Stimulated activated CD8-positive, alpha-beta memory T cell treated with anti-CD3 and anti-CD28 coated beads, Interleukin-12 subunit alpha, Interleukin-12 subunit beta, amount 100 ng/mL, for 24 hours (primary cell): ENCODE data around the gene AMOTL1.
"Not testable (repeated sequence)": the region's sequence is repeated elsewhere in the genome, so short reads cannot be mapped to it uniquely, and the experiment has no call there.

Source experiments
- DNase-seq: peaks from one replicate; pipeline ENCODE4 v3.0.0-alpha.2; 2020; ENCODE audit errors: extremely low read depth

AMOTL1 gene

DNA sequence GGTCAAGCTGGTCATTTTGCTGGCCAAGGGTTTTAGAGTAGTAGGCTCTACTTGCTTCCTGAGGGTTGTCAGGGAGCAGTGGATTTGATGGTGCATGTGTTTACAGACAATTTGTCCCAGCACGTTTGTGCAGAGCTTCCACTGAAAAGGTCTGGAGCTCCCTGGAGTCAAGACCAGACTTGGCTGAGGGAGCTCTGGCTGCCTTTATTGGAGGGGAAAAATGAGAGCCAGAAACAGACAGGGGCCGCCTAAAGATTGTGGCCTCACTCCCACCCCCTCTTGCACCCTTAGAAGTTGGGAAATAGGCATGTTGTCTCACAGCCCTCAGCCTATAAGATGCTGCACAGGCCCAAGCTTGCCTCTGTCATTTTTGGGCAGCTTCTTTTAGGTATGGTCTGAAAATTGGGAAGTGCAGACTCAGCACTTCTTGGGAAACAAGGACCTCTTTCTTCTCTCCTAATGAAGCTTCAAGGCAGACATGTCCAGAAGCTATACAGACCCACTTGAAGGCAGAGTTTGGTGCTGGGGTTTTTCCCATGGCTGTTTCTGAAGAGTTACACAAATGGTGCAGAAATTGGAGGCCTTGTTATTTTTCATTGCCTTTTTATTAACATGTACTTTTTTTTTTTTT lies 55.1 kb downstream of the AMOTL1 start:
- DNase-seq = no peak

DNA sequence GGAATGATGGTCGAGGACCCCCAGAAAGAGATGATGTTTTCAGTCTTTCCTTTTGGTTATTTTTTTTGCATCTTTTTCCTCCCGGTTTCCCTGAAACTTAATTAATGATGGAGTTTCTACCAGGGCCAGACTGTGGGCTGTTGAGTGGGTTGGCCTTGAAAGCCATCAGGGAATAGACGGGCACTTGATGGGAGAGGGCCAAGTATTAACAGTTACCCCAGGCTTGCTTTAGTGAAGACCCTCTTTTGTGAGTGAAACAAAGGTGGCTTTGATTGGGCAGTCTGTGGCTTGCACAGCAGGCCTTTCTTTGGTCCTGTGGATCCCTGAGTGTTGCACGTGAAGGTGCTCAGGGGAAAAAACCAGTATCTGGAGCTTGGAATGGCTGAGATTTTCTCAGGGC lies 56.9 kb downstream of the AMOTL1 start:
- no peak for DNase-seq

DNA sequence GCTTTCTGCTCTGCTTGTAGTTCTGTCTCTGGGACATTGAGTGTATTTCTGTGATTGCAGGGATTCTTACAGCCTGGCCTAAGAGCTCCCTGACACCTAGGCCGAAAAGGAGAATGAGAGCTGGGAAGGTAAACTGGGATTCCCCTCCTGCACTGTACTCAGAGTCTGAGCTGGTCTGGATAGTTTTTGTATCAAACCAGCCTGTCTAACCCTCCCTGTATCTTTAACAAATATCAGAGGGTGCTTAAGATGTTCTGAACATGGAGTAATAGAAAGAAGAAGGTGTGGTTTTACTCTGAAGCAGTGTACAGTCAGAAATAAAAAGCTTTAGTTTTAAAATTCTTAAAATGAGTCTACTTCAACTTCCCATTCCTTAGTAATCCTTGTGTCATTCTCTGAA lies 57.3 kb downstream of the AMOTL1 start:
- DNase-seq = no peak

DNA sequence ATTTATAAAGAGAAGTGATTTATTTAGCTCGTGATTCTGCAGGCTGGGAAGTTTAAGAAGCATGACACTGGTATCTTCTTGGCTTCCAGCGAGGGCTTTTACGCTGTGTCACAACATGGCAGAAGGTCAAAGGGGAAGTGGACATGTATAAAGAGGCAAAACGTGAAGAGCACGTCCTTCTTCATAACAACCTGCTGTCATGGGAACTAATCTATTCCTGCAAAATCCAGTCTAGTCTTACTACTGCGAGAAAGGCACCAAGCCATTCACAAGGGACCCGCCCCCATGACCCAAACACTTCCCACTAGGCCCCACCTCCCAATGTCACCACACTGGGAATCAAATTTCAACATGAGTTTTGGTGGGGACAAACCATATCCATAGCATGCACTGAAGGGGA lies 58.3 kb downstream of the AMOTL1 start:
- DNase-seq = no peak

DNA sequence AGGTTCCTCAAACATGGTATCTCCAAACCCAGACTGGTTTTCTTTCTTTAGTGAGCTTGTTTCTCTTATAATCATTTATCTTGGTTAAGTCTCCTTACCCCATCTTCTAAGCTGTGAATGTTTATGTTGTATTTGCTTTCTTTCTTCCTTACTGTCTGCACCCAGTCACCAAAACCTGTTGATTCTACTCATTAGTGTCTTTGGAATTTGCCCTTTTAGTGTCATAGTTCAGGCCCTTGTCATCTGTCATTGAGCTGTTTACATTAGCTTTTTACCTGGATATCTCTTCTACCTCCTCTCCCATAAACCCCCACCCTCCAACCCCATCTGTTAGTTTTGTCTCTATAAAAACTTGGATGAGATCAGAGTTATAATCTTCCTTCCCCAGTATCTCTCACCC lies 59.9 kb downstream of the AMOTL1 start:
- DNase-seq = no peak

DNA sequence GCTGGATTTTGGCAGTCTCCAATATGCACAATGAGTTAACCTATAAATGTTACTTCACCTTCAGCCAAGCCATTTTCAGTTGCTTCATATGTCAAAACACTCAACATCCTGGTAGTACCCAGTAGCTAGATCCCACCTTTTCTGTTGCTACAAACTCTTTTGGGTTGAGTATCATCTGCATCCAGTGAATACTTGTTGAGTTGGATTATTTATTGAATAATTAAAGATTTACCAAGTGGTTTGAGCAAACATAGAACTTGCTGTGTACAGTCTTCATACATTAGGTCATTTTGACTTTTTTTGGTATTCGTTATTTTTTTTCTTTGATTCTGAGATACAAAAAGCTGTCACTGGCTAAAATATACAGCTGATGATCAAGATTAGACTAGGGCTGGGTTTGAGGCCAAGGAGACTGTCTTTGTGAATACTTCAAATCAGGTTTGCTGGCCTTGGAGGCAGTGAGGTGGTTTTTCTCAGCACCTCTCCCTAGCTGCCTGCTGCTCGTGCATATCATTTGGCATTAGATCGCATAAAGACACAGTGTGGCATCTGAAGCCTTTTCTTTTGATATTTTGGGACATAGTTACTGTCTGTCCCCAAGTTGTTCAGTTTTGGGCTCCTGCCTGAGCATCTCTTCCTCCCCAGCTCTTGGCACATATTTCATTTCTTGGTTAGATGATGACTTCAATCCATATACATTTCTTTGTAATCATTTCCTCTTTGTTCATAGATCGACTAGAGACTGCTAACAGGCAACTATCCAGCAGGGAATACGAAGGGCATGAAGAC lies 62.8 kb downstream of the AMOTL1 start:
- DNase-seq = no peak

DNA sequence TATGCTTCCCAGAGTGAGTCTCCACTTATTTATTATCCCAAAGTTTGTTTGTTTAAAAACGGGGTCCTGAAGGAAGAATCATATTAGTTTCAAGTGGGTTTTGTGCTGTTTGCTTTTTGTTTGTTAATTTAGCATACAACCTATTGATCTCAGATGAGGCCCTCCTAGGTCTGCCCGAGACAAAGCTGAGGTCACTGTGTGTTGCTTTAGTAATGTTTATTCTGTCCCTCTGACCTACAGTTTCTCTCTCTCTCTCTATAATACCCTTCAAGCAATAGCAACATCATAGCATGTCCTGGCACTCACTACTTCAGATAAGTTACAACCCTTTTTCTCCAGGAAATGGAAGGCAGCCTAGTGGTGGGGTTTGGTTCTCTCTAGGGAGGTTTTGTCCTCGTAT lies 63.4 kb downstream of the AMOTL1 start:
- DNase-seq = no peak

DNA sequence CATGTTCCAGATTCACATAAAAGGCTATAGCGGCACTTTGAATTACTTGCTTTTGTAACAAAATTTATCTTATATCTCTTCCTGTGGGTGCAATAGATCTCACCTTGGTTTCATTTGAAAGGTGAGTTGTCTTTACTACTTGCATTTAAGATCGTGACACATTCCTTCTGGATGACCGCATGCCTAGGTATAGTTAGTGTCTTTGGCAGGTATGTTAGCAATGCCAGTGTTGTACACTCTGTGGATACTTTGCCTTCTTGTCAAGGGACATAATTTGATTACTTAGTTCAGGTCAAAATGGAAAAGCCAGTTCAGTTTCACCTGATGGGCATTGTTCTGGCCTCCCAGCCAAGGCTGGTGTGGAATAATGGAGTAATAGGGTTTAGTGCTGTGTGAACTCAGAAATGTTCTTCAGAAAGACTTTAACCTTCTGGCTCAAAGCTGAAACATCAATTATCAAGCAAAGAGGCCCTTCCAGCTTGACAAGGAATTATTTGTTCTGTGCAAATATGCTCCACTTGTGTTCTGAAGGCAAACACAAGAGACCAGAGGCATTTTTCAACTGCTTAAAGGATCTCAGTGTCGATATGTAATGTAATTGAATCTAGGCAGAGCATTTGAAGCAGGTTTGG lies 64.6 kb downstream of the AMOTL1 start:
- no peak for DNase-seq

DNA sequence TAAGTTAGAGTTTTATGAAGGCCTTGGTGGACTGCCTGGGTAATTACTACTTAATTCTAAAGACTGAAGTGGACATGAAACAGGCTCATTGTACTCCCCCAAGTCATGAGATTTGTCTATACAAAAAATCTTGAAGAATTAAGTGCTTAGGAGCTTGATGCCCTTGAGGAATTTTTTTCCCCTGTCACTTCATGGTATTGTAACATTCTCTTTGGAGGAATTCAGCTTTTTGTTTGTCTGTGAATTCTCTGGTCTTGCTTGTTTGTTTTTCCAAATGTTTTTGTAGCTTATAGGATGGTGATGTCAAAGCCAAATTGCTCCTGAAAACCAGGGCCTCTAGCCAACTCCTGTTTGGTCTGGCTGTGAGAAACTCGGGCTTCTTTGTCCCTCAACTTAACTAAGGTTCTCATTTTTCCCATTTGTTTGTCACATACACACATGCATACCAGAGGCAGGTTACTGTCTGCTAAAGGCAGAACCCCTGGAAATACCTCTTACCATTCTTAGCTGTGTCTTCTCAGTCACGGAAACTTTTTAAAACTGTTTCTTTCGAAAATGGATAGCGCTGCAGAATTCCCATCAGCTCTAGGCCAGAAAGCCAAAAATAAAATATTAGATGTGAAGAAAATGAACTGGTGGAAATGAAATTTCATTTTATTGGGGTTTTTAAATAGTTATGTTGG lies 66.9 kb downstream of the AMOTL1 start:
- DNase-seq = no peak

DNA sequence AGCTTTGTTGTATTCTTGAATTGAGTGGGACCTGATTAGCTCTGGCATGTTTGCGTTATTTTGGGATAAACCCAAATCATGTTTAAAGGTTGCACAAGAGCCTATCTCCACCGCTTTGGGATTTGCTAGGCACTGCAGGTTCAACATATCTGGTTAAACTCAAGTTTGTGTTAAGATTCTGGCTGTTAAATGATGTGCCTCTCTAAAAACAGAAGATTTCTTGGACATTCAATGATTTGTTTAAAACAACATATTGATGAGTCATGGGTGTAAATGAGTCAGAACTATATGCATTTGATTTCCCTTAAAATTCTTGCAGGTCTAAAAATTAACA lies 67.4 kb downstream of the AMOTL1 start:
- DNase-seq = no peak

DNA sequence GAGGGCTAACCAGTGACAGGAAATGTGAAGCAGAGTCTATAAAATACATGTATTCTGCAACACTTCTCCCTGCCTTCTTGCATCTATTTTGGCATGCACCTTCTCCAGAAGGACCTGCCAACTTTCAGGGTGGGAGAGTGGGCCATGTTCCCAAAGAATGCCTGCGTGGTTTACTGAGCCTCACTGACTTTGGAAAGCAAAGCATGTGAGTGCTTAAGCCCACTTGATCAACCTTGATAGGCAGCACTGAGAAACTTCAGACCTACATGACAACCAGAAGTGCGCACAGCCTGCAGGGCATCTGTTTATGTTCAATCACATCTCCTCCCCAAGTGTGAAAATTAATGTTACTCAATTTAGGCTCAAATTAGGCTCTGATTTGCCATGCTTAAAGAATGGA lies 69.2 kb downstream of the AMOTL1 start:
- DNase-seq = no peak

DNA sequence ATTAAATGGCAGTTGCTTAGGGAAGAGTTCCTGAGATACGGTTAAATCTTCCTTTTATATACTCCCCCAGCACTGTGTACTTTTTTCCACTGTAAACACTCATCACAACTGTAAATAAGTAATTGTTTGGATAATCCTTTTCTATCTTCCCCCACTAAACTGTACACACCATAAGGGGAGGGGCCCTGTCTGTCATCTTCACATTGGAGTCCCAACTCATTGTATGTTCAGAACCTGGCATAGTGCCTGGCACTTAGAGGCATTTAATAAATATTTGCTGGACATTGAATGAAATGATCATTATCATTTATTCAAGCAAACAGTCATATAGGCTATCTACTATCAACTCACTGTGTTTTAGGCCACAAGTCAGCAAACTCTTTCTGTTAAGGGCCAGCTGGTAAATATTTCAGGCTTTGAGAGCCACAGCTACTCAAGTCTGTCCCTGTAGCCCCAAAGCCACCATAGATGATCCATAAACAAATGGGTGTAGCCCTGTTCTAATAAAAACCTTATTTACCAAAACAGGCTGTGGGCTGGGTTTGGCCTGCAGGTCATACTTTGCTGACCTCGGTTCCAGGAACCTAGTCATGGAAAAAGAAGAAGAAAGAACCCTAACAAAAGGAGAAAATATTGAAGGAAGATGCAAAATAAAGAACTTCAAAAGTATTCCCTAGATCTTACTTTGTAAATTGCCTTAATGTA lies 70.0 kb downstream of the AMOTL1 start:
- no peak for DNase-seq

DNA sequence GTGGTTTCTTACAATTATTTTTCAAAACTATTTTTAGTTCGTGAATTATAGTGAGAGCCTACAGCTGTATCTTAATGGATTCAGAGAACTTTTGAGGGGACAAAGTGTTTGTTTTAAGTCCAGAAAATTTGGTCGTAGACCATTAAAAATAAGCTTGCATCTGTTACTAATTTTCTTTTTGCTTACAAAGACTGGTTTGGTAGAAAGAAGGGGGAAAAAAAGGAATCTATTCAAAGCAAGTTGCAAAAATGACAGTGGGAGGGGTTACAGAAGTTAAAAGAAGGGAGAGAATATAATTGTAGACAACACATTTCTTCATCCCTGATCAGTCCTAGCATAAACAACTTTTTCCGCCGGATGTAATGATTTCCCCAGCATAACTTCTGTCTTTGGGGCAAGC lies 72.1 kb downstream of the AMOTL1 start:
- DNase-seq = no peak

DNA sequence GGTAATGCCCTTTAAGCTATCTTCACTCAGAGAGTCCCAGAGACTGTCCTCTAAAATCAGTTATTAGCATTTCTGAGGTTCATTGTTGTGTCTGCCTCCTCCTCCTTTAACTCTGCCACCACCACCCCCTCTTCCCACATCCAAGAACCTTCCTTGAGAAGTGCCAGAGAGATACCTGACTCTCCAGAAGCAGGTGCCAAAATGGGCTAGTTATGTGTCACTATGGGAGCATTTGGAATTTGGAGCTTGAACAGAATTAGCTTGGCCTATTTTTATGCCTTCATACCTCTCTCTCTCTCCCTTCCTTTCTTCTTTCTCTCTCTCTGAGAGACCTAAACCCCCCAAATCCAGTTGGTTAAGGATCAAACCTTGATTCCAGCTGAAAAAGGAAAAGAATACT lies 75.9 kb downstream of the AMOTL1 start:
- DNase-seq = no peak

DNA sequence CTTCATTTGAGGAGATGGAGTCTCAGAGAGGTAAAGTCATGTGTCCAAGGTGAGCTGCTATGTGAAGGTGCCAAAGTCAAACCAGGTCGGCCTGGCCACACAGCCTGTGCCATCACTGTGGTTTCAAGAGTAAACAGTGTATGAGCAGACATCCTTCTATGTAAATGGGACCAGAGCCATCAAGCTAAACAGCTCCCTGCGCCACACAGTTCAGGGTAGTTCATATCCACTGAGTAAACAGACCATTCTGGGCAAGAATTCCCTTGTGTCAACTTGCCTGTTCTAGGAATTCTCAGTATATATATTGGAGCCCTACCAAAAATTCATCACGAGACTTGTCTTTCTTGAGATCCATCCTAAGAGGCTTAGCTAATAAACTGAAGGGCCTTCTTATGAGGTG lies 77.5 kb downstream of the AMOTL1 start:
- no peak for DNase-seq

DNA sequence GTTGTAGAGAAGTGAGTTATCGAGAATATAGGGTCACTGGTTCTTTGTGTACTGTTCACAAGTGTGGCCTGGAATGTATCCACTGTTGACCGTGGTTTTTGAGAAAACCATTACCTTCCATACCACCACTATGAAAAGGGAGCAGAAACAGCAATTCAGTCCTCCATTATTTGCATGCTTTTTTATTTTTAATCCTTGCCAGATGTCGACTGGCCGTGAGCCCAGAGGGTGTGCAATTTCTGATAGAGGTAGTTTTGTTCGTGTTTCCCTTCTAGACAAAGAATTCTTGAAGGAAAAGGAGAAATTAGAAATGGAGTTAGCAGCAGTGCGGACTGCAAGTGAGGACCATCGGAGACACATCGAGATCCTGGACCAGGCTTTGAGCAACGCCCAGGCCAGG lies 81.7 kb downstream of the AMOTL1 start:
- no peak for DNase-seq

DNA sequence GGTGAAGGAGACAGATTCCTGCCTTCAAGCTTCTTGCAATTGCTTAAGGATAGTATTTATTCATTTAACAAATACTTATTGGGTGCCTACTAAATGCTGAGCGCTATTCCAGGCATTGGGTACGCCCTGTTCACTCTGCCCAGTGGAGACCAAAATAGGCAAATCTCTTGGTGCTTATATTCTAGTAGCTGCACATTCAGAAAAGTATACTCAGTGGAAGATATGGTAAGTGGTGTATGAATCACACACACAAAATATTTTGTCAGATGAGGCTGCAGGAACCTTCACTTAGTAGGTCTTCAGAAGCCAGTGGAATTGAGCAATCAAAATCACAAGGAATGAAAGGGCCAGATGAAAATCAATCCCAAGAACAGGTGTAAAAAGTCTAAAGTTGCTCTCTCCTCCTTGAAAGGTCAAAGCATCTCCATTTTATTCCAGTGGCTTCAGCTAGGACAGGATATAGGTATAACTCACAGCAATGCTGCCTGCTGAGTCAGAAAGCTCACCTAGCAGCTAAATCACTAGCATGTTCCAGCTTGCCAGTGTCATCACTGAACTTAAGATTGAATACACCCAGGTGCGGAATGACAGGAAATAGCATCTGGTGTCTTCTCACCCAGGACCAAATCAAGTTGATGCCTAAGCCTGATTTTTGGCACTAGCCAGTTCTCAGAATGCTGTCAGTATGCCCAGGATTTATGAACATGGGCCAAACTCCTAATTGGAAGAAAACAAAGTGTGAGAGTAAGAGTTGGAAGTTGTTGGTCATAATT lies 83.9 kb downstream of the AMOTL1 start:
- DNase-seq = no peak

DNA sequence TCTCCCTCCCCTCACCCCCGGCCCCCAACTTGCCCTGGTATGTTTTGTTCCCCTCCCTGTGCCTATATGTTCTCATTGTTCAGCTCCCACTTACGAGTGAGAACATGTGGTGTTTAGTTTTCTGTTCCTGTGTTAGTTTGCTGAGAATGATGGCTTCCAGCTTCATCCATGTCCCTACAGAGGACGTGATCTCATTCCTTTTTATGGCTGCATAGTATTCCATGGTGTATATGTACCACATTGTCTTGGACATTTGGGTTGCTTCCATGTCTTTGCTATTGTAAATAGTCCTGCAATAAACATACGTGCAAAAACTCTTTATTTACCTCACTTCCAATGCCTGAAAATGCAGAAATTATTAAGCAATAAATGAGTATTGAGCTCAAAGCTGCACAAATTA lies 85.1 kb downstream of the AMOTL1 start:
- not testable (repeated sequence) for DNase-seq

DNA sequence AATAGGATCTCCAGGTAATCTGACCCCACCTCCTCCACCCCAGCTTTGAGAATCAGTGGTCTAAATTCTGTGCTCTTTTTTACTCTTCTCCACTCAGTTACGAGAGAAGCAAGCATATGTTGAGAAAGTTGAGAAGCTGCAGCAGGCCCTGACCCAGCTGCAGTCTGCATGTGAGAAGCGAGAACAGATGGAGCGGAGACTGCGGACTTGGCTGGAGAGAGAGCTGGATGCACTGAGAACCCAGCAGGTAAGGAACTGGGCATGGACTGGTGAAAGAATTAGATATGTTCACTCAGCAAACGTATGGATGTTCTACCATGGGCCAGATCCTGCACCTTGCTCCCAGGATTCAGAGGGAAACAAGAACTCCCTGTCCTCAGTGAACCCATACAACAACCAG lies 85.7 kb downstream of the AMOTL1 start:
- DNase-seq = no peak

DNA sequence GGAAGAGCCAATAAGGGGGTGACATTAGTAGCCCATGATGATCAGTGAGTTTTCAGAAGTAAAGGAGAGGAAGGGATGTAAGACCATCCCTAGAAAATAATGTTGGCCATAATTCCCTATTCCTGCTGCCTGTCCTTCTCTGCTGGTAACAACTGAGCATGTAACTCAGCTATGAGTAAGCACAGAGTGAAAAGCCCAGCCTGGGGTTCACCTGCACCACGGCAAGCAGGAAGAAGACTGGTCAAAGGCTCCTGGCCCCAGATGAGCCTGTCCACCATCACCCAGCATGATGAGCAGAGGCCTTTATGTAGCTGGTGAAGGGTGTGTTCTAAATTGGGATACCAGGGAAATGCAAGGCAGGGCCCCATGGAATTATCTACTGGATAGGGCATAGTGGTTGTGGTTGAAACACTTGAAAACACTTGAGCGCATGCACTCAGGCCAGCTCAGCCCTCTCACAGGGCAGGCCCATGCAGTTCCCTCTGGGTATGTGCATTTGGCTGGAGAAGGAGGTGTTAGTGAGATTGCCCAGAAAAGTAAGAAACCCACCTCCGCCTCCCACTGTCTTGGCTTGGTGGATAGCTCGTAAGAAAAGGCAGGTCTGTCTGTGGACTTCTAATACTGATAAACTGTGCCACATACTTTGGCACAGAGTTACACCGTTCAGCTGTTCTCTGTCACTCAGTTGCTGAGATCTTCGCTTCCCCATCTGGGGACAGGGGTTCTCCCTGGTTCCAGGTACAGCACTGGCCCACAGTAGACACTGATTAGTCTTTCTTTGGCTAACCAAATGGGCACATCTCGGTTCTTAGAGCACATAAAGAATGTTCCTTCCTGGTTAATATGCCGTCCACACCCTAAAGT lies 86.8 kb downstream of the AMOTL1 start:
- DNase-seq = no peak
